Keratinocyte (primary cell): ENCODE results near the gene PDE6G.

Source experiments
- EZH2 ChIP-seq: IDR thresholded peaks from one replicate; pipeline ENCODE4 v1.6.1; 2012; ENCODE audit warnings: inconsistent platforms, mild to moderate bottlenecking, low read length, moderate library complexity
- TF ChIP-seq, protein P1 (sequence below), 3 experiments: IDR thresholded peaks in 1 of 3; conservative IDR thresholded peaks in 1 of 3; optimal IDR thresholded peaks in 1 of 3; 2 replicates in 2 of 3; 3 replicates in 1 of 3; pipeline versions ENCODE3 to v1.5.1; 2011; ENCODE audit warnings: low read length in 3 of 3, mild to moderate bottlenecking in 3 of 3, moderate library complexity in 2 of 3, control low read depth in 1 of 3, inconsistent platforms in 1 of 3; ENCODE audit not compliant: insufficient read depth in 2 of 3; ENCODE audit errors: extremely low read depth in 1 of 3

DNA sequence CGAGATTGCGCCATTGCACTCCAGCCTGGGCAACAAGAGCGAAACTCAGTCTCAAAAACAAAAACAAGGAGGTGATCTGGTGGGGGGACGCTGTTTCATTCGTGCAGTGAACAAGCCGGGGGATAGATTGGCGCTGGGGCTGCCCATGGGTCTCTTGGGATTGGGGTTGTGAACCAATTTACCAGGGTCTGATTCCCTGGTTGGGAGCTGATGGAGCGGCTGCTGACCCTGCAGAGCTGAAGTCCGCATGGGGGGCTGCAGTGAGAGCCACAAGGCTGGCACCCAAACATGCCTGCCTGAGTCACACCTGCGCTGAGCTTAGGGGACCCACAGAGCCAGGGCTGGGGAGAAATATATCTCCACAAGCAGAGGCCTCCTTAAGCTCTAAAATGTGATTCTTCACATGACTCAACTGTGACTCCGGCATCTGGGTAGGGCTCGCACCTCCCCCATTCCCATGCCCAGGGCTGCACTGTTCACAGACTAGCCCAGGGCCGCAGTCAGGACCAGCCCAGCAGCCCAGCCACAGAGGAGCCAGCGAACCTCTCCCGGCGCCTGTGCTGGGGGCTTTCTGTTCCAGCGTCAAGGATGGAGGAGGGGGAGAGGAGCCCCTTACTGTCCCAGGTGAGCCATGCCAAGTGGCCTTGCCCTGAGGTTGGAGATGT, 14.4 kb downstream of the PDE6G start:
- TF ChIP-seq, protein P1, sequence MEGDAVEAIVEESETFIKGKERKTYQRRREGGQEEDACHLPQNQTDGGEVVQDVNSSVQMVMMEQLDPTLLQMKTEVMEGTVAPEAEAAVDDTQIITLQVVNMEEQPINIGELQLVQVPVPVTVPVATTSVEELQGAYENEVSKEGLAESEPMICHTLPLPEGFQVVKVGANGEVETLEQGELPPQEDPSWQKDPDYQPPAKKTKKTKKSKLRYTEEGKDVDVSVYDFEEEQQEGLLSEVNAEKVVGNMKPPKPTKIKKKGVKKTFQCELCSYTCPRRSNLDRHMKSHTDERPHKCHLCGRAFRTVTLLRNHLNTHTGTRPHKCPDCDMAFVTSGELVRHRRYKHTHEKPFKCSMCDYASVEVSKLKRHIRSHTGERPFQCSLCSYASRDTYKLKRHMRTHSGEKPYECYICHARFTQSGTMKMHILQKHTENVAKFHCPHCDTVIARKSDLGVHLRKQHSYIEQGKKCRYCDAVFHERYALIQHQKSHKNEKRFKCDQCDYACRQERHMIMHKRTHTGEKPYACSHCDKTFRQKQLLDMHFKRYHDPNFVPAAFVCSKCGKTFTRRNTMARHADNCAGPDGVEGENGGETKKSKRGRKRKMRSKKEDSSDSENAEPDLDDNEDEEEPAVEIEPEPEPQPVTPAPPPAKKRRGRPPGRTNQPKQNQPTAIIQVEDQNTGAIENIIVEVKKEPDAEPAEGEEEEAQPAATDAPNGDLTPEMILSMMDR (optimal IDR thresholded peaks at IDR 0.05 in 1 of 3, IDR thresholded peaks at IDR 0.05 in 1 of 3, conservative IDR thresholded peaks at IDR 0.05 in 1 of 3; ENCODE audit: extremely low read depth in 1 of 3, insufficient read depth in 2 of 3, low read length in 3 of 3), result no peak
- no peak for TF ChIP-seq EZH2
